RWPE2 (cell line): ENCODE results near the gene POLD3.
"Not testable (repeated sequence)": the region's sequence is repeated elsewhere in the genome, so short reads cannot be mapped to it uniquely, and the experiment has no call there.

Experiments used
- ATAC-seq: fragments of 200-7000 bp; cut with Tn5 transposase; 3 replicates; pipeline ENCODE4 v1.9.1; 2021; ENCODE audit warnings: low read depth
- DNase-seq: peaks from one replicate; pipeline ENCODE4 v3.0.0-alpha.2; 2020; ENCODE audit warnings: low spot score
- H3K27ac ChIP-seq: fragments of 450-650 bp; 2 replicates; pipeline ENCODE4 v1.5.1; 2017; ENCODE audit warnings: mild to moderate bottlenecking; ENCODE audit not compliant: poor library complexity, severe bottlenecking
- H3K27me3 ChIP-seq: fragments of 250-450 bp; sonication (Bioruptor Pico); 2 replicates; pipeline ENCODE4 v1.5.1; 2021; ENCODE audit warnings: mild to moderate bottlenecking, moderate library complexity; ENCODE audit not compliant: insufficient read depth, poor library complexity, severe bottlenecking
- H3K36me3 ChIP-seq: fragments of 250-450 bp; sonication (Bioruptor Pico); 2 replicates; pipeline ENCODE4 v1.5.1; 2020; ENCODE audit warnings: low read depth, mild to moderate bottlenecking, moderate library complexity
- H3K4me1 ChIP-seq: fragments of 250-450 bp; sonication (Bioruptor Pico); 2 replicates; pipeline ENCODE4 v1.5.1; 2021; ENCODE audit warnings: mild to moderate bottlenecking, moderate library complexity; ENCODE audit not compliant: insufficient read depth, poor library complexity, severe bottlenecking
- H3K4me3 ChIP-seq: fragments of 250-450 bp; sonication (Bioruptor Pico); 2 replicates; pipeline ENCODE4 v1.5.1; 2021; ENCODE audit warnings: mild to moderate bottlenecking, moderate library complexity; ENCODE audit not compliant: severe bottlenecking
- H3K9me3 ChIP-seq: fragments of 250-450 bp; sonication (Bioruptor Pico); 2 replicates; pipeline ENCODE4 v1.5.1; 2021; ENCODE audit warnings: mild to moderate bottlenecking, moderate library complexity; ENCODE audit not compliant: severe bottlenecking
- TF ChIP-seq, protein P1 (sequence below): fragments of 450-650 bp; IDR thresholded peaks from one replicate; pipeline ENCODE4 v1.5.1; 2017; ENCODE audit warnings: mild to moderate bottlenecking, moderate library complexity; ENCODE audit not compliant: poor library complexity, severe bottlenecking

Gene POLD3

DNA sequence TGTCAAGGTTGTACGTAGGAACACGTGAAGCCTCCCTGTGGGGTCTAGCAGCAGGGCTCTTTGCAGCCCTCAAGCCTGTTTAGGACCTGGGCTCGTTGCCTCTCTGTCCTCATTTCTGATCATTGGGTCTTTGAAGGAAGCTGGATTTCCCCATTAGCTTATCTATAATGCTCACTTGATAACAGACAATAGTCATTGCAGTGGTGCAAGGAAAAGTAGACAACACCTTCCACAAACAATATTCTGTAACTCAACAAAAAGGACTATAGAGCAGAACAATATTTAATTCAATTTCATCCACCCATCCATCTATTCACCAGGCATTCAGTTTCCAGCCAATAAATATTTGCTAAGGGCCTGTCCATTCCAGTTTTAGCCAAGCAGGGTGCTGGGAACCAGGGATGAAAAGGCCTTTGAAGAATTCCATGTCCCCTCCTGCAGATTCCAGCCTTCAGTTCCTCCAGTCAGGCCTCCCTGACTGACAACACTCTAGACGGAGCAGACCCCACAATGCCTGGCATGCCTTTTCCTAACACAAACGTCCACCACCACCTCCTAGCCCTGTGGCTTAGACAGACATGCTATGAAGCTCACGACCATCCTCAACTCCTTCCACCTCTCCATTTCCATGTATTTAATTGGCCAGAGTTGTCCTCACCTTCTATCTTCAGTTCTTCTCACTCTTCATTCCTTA is 12.7 kb upstream of the POLD3 start:
- DNase-seq = no peak

DNA sequence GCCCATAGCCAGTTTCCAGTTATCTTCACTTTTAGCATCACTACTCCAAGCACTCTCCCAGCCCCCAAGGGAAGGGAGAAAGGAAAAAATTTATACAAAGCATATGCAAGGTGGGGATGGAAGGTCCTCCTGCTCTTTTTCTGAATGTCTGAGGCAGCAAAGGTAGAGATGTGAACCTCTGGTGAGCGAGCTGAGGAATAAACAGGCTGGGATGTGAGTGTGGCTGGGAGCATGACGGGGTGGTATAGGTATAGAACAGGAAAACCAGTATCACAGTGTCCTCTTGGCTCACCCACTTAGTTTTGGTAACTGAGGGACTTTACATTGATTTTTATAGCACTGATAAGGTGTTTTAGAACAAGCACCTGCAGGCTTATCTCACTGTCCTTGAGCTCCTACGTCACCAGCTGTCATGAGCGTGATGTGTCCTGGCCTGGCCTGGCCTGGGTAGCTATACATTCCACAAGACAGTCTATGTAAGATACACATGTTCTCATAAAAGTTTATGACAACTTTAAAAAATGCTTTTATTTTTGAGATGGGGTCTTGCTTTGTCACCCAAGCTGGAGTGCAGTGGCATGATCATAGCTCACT is 10.3 kb upstream of the POLD3 start:
- DNase-seq (no peak), ATAC-seq (no peak)
- TF ChIP-seq, protein P1, sequence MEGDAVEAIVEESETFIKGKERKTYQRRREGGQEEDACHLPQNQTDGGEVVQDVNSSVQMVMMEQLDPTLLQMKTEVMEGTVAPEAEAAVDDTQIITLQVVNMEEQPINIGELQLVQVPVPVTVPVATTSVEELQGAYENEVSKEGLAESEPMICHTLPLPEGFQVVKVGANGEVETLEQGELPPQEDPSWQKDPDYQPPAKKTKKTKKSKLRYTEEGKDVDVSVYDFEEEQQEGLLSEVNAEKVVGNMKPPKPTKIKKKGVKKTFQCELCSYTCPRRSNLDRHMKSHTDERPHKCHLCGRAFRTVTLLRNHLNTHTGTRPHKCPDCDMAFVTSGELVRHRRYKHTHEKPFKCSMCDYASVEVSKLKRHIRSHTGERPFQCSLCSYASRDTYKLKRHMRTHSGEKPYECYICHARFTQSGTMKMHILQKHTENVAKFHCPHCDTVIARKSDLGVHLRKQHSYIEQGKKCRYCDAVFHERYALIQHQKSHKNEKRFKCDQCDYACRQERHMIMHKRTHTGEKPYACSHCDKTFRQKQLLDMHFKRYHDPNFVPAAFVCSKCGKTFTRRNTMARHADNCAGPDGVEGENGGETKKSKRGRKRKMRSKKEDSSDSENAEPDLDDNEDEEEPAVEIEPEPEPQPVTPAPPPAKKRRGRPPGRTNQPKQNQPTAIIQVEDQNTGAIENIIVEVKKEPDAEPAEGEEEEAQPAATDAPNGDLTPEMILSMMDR = no peak
- Histone ChIP-seq H3K36me3 (no peaks in the 10 kb centered on the region), H3K9me3 (no peaks in the 10 kb centered on the region), H3K4me3 (no peak overlapping the region), H3K27me3 (no peaks in the 10 kb centered on the region), H3K27ac (no peak overlapping the region), H3K4me1 (no peaks in the 10 kb centered on the region)

More for the DNA sequence above, 12.7 kb upstream of the POLD3 start:
- Histone ChIP-seq H3K27me3 (no peaks in the 10 kb centered on the region), H3K36me3 (no peaks in the 10 kb centered on the region), H3K27ac (no peak overlapping the region), H3K9me3 (no peaks in the 10 kb centered on the region), H3K4me3 (no peak overlapping the region), H3K4me1 (no peaks in the 10 kb centered on the region)
- no peak for ATAC-seq
- TF ChIP-seq, protein P1 = no peak

DNA sequence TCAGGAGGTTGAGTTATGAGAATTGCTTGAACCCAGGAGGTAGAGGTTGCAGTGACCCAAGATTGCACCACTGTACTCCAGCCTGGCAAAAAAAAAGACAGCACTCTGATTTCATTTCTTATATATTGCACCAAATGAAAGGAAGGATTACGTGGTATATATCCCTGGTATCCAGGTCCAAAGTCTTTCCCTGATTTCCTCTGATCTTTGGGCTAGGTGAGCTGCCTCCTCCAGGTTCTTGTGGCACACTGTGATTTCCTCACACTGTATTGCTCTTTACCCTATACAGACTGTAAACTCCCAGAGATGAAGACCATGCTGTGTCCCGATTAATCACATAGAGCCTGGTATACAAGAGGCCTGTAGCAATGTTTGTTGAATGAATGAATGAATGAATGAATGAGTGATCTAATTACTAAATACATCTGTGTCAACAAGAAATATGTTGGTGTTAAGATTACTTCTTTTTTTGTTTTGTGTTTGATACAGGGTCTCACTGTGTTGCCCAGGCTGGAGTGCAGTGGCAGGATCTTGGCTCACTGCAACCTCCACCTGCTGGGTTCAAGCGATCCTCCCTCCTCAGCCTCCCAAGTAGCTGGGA is 9.3 kb upstream of the POLD3 start:
- no peaks in the 10 kb centered on the region for H3K9me3 ChIP-seq

DNA sequence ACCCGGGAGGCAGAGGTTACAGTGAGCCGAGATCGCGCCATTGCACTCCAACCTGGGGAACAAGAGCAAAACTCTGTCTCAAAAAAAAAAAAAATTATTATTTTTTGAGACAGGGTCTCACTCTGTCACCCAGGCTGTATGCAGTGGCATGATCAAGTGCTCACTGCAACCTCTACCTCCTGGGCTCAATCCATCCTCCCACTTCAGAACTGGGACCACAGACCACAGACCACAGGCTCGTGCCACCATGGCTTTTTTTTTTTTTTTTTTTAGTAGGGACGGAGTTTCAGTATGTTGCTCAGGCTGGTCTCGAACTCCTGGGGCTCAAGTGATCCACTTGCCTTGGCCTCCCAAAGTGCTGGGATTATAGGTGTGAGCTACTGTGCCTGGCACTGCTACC is 1.9 kb upstream of the POLD3 start:
- not testable (repeated sequence) for H3K4me1 ChIP-seq, DNase-seq, H3K9me3 ChIP-seq, H3K27me3 ChIP-seq, ATAC-seq, H3K4me3 ChIP-seq, H3K27ac ChIP-seq
- peaks cover 19% of the 10 kb centered on the region for H3K36me3 ChIP-seq

More for the DNA sequence above, 9.3 kb upstream of the POLD3 start:
- ATAC-seq = no peak
- Histone ChIP-seq H3K4me1 (no peaks in the 10 kb centered on the region), H3K36me3 (no peaks in the 10 kb centered on the region), H3K27me3 (no peaks in the 10 kb centered on the region), H3K27ac (no peak overlapping the region), H3K4me3 (no peak overlapping the region)
- no peak for DNase-seq
- TF ChIP-seq, protein P1 = no peak

DNA sequence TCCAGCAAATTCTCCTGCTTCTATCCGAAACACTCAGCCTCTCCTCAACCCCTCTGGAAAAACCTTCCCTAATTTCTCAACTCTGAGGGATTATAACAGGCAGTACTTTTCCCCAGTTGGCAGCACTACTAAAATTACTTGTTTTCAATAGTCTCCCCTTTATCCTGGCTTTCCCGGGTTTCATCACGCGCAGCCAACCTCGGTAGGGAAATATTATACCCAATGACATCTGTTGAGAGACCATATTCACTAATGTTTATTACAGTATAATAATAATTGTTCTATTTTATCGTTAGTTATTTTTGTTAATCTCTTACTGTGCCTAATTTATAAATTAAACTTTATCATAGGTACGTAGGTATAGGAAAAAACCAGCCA is 330 bp upstream of the POLD3 start:
- peak; percentile 41 for ATAC-seq
- Histone ChIP-seq H3K9me3 (no peaks in the 10 kb centered on the region), H3K36me3 (peaks cover 32% of the 10 kb centered on the region), H3K4me1 (peaks cover 7% of the 10 kb centered on the region), H3K27ac (peak overlapping the region; percentile 65), H3K27me3 (no peaks in the 10 kb centered on the region), H3K4me3 (peak overlapping the region; percentile 74)
- DNase-seq = no peak
- TF ChIP-seq, protein P1 = no peak
